NCI-H2171 (cell line): ENCODE results near the gene CRIM1.
"Not testable (repeated sequence)": the region's sequence is repeated elsewhere in the genome, so short reads cannot be mapped to it uniquely, and the experiment has no call there.

Experiments
- DNase-seq: peaks from one replicate; lab custom pipeline; 2025; lab: John Stamatoyannopoulos, UW

The CRIM1 gene

GRCh38 chr2:36354811-36355150 is 797 bp upstream of the CRIM1 start:
- no peak for DNase-seq

GRCh38 chr2:36355890-36356297 is 316 bp downstream of the CRIM1 start:
- DNase-seq, result no peak

DNA sequence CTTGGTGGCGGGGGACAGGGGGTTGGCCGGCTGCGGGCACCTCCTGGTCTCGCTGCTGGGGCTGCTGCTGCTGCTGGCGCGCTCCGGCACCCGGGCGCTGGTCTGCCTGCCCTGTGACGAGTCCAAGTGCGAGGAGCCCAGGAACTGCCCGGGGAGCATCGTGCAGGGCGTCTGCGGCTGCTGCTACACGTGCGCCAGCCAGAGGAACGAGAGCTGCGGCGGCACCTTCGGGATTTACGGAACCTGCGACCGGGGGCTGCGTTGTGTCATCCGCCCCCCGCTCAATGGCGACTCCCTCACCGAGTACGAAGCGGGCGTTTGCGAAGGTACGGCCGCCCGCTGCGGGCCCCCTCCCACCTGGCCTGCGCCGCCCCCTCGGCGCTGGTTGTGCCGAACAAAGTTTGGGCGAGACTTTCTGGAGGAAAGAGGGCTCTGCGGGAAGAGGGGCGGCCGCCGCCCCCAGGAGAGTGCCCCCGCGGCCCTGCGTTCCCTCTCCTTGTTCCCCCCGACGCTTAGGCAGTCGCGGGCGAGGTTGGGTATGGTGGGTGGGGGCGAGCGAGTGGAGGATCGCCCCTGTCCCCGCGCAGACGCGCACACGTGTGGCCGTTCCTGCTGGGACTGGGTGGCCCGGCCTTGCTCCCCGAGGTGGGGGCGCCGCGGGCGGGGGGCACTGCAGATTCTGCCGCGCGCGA is 866 bp downstream of the CRIM1 start:
- no peak for DNase-seq

DNA sequence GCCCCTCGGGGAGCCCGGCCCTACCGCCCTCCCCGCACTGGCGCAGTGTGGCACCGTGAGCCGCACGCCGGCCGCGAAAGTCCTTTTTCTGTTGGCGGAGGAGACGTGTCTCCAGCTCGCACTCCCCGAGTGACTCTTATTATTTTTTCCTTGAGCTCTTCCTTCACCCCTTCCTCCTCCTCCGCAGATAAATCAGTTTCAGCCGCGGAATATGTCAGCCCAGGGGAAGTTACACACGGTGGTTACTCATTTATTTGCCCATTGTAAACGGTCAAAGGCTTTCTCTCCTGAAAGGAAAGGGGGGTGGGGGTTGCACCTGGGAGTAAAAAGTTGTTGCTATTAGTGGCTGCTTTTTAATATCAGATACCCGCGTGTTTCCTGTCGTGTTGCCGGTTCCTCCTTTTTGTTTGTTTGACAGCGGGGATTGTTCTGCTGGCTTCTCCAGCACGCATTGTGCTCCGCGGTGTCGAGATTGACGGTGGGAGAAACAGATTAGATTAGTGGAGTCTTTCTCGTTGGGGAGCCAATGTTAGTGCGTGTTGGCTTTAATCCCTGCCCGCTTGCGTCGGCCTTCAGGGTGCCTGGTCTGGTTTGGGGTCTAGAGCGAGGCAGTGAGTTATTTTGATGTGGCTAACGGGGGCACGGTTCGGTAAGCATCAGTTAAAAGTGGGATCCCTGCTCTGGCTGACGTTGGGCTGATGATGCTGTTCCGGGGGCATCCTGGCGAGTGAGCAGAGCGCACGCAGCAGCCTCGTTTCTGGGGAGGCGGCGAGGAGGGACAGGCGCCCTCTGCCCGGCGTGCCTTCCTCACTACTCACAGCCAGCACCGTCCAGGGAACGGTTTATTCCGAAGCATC is 1.6 kb downstream of the CRIM1 start:
- no peak for DNase-seq

DNA sequence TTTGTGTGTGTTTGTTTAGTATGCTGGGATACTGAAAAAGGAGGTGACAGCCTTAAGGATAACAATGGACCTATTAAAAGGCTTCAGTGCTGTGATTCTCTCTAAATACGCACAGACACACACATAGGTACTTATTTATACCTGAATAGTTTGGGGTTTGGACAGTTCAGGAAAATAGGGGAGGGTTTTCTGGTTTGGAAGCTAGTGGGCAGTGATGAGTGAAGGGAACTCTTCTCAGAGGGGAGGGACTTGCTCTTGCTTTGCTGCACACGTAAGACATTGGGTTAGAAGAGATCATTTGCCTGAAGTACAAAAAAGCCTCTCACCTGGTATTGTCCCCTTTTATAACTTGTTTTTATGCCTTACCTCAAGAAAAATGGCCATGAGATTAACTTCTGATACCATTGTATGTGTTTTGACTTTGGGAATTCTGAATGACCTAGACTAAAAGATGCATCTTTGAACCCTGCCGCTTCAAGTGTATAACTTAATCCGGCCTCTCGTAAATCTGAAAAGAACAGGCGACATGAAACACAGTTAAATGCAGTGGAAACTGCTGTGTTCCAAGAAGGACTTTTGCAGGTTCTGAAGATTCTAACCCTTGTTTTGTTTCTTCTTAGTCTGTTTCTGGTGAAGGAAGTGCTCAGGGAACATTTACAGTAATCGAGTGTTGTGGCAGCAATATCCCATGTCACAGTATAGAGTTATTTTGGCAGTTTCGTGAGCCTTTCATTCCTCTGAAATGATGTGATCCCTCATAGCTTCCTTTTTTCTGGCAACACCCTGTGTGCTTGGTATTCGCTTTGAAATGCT is 2.5 kb downstream of the CRIM1 start:
- DNase-seq, result no peak

DNA sequence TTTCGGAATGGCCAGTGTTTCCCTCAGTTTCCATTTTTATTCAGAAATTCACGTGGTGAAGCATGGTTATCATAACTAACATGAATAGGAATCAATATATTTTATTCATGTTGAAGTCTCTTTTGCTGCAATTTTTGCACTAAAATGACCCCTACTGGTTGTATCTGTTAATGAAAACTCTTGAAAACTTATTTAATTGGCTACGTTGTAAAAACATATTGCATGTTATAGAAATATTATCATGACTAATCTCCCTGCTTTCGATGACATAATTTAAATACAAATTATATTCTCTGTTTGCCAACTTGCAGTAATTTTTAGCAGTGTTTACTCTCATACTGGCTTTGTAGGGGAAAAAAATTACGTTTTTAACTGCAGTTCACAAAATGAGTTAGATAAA is 3.5 kb downstream of the CRIM1 start:
- DNase-seq, result no peak

- DNase-seq, result no peak
Observed at GRCh38 chr2:36360063-36360462, 4.5 kb downstream of the CRIM1 start.

GRCh38 chr2:36360834-36361233 is 5.3 kb downstream of the CRIM1 start:
- no peak for DNase-seq

DNA sequence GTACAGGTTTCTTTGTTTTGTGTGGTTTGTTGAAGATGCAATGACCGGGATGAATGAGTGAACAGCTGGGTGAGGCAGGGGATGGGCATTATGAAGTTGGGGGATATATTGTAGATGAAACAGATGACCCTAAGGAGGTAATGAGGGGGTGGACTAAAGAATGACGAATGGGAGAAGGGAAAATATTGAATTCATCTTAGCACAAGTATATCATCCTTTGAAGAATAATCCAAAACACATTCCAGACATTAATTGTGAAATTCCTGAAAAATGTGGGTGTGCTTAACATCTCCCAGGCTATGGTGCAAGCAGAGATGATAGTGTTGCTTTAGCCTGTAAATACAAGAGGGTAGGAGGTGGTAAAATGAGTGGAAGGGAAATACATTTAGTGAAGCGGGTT is 5.8 kb downstream of the CRIM1 start:
- DNase-seq, result no peak

DNA sequence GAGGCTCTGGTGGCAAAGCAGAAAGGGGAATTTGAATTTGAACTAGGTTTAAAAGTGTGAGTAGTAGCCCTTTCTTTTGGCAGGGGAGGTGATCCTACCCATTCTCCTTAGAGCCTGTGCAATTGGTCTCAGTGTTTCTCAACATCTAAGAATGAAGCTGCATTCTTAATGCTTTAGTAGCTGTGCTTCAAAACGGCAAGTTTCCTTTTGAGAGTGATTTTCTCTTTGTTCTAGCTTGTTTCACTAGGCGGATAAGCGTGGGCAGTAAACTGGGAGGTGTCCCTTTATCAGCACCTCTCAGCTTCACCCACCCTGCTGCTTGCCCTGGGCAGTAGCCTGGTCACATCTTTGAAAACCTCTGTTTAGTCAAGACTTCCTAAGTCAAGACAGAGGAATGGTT is 6.7 kb downstream of the CRIM1 start:
- no peak for DNase-seq

DNA sequence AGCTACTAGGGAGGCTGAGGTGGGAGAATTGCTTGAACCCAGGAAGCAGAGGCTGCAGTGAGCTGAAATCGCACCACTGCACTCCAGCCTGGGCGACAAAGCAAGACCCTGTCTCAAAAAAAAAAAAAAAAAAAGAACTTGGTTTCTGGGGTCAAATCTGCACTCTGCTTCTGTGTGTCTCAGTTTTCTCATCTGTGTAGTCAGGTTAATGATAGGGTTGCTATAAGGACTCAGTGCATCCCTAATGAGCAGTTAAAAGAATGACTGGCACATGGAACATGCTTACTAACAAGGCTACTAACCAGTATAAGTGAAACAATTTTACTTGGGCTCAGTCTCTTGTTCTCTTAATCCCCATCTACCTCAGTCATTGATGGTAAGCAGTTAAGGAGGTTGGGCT is 7.5 kb downstream of the CRIM1 start:
- DNase-seq, result not testable (repeated sequence)

- no peak for DNase-seq
Observed at GRCh38 chr2:36366491-36367120, 11.0 kb downstream of the CRIM1 start.

- no peak for DNase-seq
Observed at GRCh38 chr2:36367486-36367885, 11.9 kb downstream of the CRIM1 start.

- DNase-seq, result no peak
Observed at GRCh38 chr2:36367895-36368353, 12.3 kb downstream of the CRIM1 start.

- no peak for DNase-seq
Observed at GRCh38 chr2:36368438-36368837, 12.9 kb downstream of the CRIM1 start.

DNA sequence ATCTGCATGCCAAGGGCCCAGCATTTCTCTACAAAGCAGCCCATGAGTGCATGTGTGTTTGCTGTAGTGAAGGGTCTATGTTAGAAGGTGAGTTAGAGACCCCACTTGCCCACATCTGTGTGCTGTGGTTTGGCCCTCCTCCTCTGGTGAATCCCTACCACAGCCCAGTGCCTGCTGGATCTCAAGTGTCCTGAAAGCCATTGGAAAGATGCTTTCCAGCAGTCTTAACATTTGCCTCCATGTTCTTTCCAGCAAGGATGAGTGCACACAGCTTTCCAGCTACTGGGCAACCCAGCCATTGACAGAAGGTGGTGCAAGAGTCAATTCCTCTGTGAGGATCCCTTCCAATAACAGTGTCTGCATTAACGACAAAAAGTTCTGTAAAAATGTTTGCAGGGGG is 13.6 kb downstream of the CRIM1 start:
- no peak for DNase-seq

DNA sequence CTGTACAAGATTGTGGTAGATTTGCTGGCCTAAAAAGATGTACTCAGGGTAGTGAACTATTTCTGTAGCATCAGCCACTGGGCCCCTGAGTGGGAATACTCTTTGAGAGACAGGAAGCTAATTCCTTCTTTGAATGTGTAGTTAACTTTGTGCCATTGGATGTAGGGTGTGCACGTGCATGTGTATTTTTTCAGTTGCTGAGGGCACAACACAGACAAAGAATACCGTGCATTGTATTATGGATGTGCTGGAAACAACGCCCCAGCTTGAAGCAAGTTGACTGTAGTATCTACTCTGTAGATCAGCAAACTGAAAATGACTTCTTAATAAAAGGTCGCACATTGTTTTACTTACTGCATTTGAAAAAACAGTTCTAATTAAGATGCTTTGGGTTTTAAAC is 14.1 kb downstream of the CRIM1 start:
- DNase-seq, result no peak

DNA sequence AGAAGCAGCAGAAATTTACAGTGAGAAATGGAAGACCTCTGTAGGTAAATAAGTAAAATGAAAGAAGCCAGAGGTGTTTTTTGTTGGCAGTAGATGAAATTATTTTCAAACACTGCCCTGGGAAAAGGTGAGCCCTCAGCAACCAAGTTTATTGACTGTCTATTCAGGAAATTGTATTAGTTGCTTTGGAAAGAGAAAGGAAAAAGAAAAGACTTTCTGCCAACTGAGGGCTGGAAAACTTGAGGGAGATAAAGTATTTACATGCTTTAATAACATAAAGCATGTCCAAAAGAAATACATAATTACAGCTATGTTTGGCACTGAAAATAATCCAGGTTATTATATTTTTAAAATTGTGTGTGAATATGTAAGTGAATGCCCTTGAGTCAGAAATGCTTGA is 14.7 kb downstream of the CRIM1 start:
- DNase-seq, result no peak

DNA sequence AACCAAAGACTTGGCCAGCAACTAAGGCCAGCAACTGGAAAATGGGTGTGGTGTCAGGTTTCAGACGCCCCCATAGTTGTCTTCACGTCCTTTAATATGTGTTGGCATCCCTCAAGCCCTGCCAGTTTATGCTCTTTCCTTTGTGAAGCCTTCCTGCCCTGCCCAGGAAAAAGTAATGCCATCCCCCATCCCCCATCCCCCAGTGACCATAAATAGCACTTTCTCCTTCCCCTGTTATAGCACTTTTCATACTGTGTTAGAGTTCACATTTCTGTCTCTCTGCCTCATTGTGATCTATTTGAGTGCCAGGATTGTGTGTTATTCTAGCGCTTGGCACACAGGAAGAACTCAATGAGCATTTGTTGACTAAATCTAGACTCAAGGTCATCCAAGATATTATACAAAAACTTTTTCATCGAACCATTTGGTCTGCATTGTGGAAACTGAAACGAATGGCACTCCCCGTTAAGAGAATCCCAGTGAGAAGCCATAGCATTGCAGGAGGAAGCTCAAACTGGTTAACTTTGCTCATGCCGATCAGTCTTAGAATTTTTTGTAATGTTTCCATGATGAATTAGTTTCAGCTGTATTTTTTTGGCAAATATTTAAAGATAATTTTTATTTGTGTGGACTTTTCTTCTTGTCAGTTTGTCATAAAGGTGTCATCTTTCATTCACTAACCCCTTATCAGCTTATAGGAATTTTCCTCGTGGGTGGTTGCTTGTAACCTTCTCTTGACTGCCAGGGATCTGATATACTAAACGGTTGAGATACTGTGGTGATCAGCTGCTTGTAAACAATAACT is 15.7 kb downstream of the CRIM1 start:
- DNase-seq, result no peak

DNA sequence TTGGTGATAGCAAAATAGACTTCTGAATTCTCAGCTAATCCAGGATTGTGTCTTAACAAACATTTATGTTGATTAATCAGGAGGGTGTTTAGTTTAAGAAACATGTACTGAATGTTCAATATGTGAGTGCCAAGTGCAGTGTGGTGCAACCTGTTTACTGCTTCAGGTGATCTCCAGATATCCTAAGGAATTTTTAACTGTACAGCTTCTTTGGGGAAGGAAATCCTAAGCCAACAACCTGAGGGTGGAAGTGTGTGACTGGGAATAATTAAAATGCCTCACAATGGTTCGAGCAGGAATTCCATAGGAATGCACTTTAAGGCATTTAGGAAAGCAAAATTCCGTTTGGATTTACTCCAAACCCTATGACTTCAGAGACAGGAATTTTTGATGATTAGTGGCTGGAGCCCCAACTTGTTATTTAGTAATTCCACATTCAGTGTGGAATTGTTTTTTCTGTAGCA is 16.4 kb downstream of the CRIM1 start:
- DNase-seq, result no peak
